ENCODE results near the gene NFKBIA.
"Not testable (repeated sequence)": the region's sequence is repeated elsewhere in the genome, so short reads cannot be mapped to it uniquely, and the experiment has no call there.

NFKBIA gene, protein sequence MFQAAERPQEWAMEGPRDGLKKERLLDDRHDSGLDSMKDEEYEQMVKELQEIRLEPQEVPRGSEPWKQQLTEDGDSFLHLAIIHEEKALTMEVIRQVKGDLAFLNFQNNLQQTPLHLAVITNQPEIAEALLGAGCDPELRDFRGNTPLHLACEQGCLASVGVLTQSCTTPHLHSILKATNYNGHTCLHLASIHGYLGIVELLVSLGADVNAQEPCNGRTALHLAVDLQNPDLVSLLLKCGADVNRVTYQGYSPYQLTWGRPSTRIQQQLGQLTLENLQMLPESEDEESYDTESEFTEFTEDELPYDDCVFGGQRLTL

GRCh38 chr14:35404449-35405303 is at the start of gene NFKBIA:
TSS of gene NFKBIA (minus strand) at chr14:35404749. CDS start at chr14:35404644, 105 bp downstream.
- peak; percentile 98 for DNase-seq

- DNase-seq, result no peak
Measured at GRCh38 chr14:35446450-35446849, 41.9 kb upstream of the NFKBIA start.

DNA sequence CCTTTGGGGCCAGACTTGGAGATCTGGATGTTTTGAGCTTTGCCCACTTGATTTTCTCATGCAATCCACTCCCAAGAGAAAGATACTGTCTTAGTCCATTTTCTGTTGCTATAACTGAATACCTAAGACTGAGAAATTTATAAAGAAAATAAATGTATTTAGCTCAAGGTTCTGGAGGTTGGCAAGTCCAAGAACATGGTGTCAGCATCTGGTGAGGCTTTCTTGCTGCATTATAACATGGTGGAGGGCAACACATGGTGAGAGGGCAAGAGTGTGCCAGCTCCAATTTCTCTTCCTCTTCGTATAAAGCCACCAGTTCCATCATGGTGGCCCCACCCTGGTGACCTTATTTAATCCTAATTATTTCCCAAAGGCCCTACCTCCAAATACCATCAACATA is 39.6 kb upstream of the NFKBIA start:
- no peak for DNase-seq

GRCh38 chr14:35441160-35441559 is 36.6 kb upstream of the NFKBIA start:
- DNase-seq, result no peak

DNA sequence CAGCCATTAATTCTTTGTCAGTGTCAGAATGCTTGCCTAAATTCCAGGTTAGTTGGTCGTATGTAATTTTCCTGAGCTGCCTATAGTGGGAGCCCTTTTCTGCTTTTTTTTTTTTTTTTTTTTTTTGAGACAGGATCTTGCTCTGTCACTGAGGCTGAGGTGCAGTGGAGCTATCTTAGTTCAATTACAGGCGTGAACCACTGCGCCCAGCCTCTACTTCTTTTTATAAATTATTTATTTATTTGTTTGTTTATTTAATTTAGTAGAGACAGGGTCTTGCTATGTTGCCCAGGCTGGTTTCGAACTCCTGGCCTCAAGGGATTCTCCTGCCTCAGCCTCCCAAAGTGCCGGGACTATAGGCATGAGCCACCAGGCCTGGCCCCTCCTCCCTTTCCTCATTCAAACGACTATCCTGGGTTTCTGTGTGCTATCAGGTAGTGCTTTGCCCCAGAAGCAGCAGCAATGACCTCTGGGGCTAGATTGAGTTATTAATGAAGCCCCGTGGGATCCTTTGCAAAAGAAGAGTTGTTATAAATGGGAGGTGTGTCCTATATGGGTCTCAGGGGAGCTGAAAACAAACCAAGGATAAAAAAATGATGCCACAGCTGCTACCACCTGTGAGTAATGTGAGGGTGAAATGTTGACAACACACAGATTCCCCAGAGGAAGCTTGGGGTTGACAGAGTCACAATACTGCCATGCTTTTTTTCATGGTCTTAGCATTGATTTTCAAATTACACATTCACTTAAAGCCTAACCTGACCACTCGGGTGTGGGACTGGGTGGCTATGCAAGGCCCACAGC is 34.6 kb upstream of the NFKBIA start:
- no peak for DNase-seq

DNA sequence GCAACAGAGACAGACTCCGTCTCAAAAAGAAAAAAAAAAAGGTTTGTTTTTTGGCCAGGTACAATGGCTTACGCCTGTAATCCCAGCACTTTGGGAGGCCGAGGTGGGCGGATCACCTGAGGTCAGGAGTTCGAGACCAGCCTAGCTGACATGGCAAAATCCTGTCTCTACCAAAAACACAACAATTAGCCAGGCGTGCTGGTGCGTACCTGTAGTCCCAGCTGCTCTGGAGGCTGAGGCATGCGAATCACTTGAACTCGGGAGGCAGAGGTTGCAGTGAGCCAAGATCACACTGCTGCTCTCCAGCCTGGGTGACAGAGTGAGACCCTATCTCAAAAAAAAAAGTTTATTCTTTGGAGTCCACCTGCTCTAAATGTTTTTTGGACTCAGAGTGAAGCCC is 33.9 kb upstream of the NFKBIA start:
- not testable (repeated sequence) for DNase-seq

- DNase-seq, result no peak
Measured at GRCh38 chr14:35435177-35435576, 30.6 kb upstream of the NFKBIA start.

DNA sequence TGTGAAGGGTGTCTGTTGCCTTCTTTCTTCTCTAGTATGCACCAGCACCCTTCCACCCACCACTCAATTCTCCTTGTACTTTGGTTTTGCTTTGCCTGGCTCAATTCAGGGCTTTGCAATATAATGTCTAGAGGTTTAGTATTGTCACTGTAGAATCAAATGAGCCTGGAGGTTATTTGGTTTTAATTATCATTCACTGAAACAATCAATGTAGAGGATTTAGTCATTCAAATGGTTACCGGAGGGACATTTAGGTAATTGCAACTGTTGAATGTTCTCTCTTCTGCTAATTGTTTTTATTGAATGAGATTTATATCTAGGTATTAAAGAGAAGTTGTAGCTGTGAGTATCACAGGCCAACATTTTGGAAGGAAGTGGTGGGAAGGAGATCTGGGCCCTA is 29.3 kb upstream of the NFKBIA start:
- no peak for DNase-seq

DNA sequence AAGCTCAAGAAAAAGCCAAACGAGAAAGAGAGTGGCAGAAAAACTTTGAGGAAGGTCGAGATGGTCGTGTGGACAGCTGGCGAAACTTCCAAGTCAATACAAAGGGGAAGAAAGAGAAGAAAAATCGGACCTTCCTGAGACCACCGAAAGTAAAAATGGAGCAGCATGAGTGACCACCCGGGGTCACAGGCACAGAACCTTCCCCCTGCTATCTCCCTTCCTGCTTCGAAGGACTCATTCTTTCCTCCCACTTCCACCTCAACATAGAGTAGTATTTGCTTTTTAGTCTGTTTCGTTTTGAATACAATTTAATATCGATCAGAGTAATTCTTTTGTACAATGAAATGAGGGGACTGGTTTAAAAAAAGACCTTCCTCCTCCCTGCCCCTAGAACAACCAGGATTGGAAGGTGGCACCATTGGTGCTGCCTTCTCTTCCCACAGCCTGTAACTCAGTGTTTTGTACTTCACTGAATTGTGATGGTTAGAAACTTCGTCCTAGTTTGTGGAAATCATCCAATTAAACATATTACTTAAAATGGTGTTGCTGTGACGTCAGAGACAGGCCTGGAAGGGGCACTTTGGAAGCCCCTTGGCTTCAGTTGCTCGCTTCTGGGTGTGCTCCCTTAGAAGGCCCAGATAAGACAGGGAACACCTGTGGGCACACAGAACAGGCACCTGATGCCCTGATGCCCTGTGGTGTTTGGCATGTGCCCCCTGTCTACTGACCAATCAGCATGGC is 26.1 kb upstream of the NFKBIA start:
- no peak for DNase-seq

GRCh38 chr14:35429951-35430350 is 25.4 kb upstream of the NFKBIA start:
- no peak for DNase-seq

GRCh38 chr14:35425850-35426249 is 21.3 kb upstream of the NFKBIA start:
- DNase-seq, result no peak

GRCh38 chr14:35423621-35424020 is 19.1 kb upstream of the NFKBIA start:
- no peak for DNase-seq

DNA sequence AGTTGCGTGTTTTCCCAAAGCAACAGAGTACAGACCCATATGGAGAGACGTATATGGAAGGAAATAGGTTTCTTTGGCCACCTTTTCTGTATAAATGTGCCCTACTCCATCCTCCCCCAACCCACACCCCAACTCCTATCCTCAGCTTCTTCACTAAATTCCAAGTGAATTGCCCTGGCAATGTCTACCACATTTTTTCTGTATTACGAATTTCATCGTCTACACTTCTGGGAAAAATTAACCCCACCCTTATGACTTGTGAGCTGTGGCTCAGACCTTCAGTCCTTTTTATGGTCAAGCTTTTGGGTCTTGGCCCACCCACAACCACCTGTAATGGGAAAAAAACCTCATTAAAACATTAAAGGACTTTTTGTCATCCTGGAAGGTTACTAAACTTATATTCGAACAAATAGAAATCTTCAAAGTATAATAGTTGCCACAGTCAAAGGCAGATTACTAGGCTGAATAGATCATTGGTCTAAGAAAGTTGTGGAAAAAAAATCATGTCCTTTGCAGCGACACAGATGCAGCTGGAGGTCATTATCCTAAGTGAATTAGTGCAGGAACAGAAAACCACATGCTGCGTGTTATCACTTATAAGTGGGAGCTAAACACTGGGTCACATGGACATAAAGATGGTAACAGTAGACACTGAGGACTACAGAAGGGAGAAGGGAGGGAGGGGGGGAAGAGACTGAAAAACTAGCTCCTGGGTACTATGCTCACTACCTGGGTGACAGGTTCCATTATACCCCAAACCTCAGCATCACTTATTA is 15.7 kb upstream of the NFKBIA start:
- no peak for DNase-seq

- DNase-seq, result no peak
Measured at GRCh38 chr14:35419429-35419841, 14.9 kb upstream of the NFKBIA start.

DNA sequence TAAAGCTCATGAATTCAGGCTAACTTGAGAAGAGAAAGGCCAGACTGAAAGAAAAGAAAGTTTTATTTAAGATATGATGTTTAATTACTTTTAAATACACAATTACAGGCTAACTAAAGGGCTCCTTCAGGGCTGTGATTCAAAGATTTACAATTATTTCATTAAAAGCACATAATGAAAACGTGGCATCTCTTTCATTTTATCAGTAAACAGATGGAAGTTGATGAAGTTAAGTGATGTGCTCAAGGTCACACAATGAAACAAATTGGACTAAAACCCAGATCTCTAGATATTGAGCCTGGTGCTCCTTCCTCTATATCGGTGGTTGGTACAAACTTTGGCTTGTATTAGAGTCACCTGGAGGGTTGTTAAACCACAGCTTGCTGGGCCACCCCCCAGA is 13.5 kb upstream of the NFKBIA start:
- no peak for DNase-seq

GRCh38 chr14:35416108-35416750 is 11.7 kb upstream of the NFKBIA start:
- peak; percentile 87 for DNase-seq

- no peak for DNase-seq
Measured at GRCh38 chr14:35414365-35414764, 9.8 kb upstream of the NFKBIA start.

DNA sequence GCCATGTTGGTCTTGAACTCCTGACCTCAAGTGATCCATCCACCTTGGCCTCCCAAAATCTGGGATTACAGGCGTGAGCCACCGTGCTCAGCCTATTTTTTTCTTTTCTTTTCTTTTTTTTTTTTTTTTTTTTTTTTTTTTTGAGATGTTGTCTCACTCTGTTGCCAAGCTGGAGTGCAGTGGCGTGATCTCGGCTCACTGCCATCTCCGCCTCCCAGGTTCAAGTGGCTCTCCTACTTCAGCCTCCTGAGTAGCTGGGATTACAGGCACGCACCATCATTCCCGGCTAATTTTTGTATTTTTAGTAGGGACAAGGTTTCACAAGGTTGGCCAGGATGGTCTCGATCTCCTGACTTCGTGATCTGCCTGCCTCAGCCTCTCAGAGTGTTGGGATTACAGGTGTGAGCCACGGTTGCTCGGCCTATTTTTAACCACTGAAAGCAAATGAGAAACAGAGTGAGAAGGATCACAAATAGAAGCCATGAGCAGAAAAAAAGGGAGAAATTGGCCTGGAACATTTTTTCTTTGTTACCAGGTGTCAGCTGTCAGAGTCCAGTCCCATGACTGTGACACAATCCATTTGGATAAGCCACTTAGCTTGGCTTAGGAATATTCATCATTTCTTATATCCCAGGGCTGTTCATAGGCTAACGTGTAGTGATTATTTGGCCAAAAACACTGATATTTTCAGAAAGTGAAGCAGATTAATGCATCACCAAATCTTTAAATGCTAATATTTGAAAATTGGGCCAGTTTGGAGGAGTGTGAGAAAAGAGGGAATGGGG is 7.9 kb upstream of the NFKBIA start:
- DNase-seq, result no peak

DNA sequence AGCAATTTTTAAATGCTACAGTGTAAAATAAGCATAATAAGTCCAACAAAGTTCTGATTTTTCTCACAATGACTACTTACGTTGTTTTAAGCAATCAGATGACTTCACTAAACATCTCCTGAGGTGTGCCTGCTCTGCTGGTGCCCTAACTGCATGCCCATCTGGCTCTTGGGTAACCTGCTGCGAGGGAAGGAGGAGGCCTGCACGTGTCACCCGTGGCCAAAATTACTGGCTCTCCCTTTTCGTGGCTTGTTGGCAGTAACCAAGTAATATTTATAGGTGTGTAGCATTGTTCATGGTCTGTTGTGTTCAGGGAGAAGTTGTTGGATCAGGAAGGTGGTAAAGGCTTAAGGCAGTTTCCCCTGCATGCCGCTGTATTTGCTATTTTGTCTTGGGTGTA is 6.3 kb upstream of the NFKBIA start:
- no peak for DNase-seq

DNA sequence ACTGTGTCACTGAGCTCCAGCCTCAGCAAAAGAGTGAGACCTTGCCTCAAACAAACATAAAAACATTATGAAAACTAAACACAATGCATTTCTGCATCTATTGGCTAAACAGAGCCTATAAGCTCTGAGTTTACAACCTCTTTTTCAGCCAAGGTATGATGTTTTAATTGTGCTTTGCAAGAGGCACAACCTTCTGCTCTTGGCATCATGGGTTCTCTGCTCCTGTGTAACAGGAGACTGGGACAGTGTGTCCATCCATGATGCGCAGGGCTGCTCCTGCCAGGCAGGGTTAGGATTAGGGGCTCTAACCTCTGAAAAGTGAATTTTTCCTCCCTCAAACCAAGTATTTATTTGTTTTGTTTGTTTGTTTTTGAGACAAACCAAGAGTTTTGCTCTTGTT is 5.0 kb upstream of the NFKBIA start:
- no peak for DNase-seq

- no peak for DNase-seq
Measured at GRCh38 chr14:35408026-35408425, 3.5 kb upstream of the NFKBIA start.

All from CD4-positive, alpha-beta T cell treated with Interleukin-17A for 1 hour (primary cell).